Breast epithelium (tissue), 4 donors: ENCODE measurements around the gene COMMD6. TPM values are rescaled to one million over a fixed set of nuclear protein-coding genes. Genes with fewer than 3 reads are reported as not detected.
"Not testable (repeated sequence)": the region's sequence is repeated elsewhere in the genome, so short reads cannot be mapped to it uniquely, and the experiment has no call there.

ENCODE experiments used
- DNase-seq, 2 donors: peaks; one replicate each; pipeline ENCODE4 v3.0.0-alpha.2; 2019; ENCODE audit warnings: low spot score in 2 of 2
- H3K27ac ChIP-seq, 2 donors: fragments of 200-600 bp; sonication (generic) in 1 of 2; one replicate each; pipeline ENCODE4 v1.5.1; 2016 to 2019; ENCODE audit warnings: mild to moderate bottlenecking in 1 of 2
- H3K27me3 ChIP-seq, 2 donors: fragments of 200-600 bp; sonication (generic) in 1 of 2; one replicate each; pipeline versions ENCODE4 v1.5.1 to v1.6.0; 2017 to 2019; ENCODE audit warnings: control low read depth in 1 of 2, mild to moderate bottlenecking in 1 of 2
- H3K36me3 ChIP-seq: fragments of 200-600 bp; one replicate; pipeline ENCODE4 v1.5.1; 2019
- H3K4me1 ChIP-seq, 2 donors: fragments of 200-600 bp; sonication (generic); one replicate each; pipeline ENCODE4 v1.5.1; 2016 to 2019; ENCODE audit warnings: control low read depth in 1 of 2
- H3K4me3 ChIP-seq, 3 donors: fragments of 200-600 bp; sonication (generic); 1 replicate in 2 of 3; 2 replicates in 1 of 3; pipeline ENCODE4 v1.5.1; 2016 to 2019; ENCODE audit warnings: mild to moderate bottlenecking in 3 of 3, moderate library complexity in 2 of 3
- H3K9me3 ChIP-seq, 2 donors: fragments of 200-600 bp; sonication (generic) in 1 of 2; one replicate each; pipeline ENCODE4 v1.5.1; 2016 to 2019; ENCODE audit warnings: control low read depth in 1 of 2
- POLR2A ChIP-seq: fragments of 450-650 bp; IDR thresholded peaks from one replicate; pipeline ENCODE4 v1.6.1; 2016; ENCODE audit warnings: antibody characterized with exemption, mild to moderate bottlenecking, moderate library complexity
- POLR2AphosphoS5 ChIP-seq, 3 donors: sonication (generic); formaldehyde crosslinking; IDR thresholded peaks; one replicate each; pipeline ENCODE4 v1.6.1; 2017; ENCODE audit warnings: antibody characterized with exemption in 3 of 3
- intact Hi-C: fragments of 100-400 bp; cut with DNase I; formaldehyde crosslinking; loops from one replicate; pipeline ENCODE4 v1.15.1; 2023; ENCODE audit warnings: low total_unique reads
- total RNA-seq, 3 donors: library from RNA; depleted of rRNA; stranded (reverse); fragments of >200 nt; gene quantifications; one replicate each; pipeline ENCODE4 v1.1.0, GENCODE V29; 2016
- TF ChIP-seq, protein P1 (sequence below), 3 donors: fragments of 450-650 bp; IDR thresholded peaks; one replicate each; pipeline ENCODE4 v1.5.1; 2016 to 2017; ENCODE audit warnings: antibody characterized with exemption in 3 of 3, mild to moderate bottlenecking in 3 of 3, moderate library complexity in 3 of 3

The COMMD6 gene
- total RNA-seq, 3 donors from 2014 or later: 43.6 to 93.2 (median 47.7) TPM

DNA sequence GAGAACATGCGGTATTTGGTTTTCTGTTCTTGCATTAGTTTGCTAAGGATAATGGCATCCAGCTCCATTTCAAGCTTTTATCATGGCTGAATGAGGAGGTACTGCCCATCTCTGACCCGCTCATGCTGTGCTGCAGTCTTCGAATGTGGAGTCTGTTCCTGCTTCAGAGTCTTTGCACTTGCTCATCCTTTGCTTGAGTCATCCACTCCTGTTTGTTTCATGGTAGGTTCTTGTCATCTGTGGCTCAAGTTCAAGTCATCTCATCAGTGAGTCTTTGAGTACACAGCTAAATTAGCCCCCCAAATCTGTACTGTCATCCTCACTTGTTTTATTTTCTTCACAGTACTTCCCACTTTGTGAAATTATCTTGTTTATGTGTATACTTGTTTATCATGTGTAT is 17.3 kb upstream of the COMMD6 start:
- intact Hi-C loops: no loop called here
- no peak overlapping the region for H3K27ac ChIP-seq
- H3K4me1 ChIP-seq: peaks cover 0 to 10% of the 10 kb centered on the region in 2 donors
- H3K9me3 ChIP-seq: no peaks in the 10 kb centered on the region
- no peak overlapping the region for H3K4me3 ChIP-seq
- DNase-seq: no peak
- TF ChIP-seq POLR2A (no peak), POLR2AphosphoS5 (IDR thresholded peaks at IDR 0.05) (no peak)
- TF ChIP-seq, protein P1, sequence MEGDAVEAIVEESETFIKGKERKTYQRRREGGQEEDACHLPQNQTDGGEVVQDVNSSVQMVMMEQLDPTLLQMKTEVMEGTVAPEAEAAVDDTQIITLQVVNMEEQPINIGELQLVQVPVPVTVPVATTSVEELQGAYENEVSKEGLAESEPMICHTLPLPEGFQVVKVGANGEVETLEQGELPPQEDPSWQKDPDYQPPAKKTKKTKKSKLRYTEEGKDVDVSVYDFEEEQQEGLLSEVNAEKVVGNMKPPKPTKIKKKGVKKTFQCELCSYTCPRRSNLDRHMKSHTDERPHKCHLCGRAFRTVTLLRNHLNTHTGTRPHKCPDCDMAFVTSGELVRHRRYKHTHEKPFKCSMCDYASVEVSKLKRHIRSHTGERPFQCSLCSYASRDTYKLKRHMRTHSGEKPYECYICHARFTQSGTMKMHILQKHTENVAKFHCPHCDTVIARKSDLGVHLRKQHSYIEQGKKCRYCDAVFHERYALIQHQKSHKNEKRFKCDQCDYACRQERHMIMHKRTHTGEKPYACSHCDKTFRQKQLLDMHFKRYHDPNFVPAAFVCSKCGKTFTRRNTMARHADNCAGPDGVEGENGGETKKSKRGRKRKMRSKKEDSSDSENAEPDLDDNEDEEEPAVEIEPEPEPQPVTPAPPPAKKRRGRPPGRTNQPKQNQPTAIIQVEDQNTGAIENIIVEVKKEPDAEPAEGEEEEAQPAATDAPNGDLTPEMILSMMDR (IDR thresholded peaks at IDR 0.05): no peak
- H3K27me3 ChIP-seq: no peaks in the 10 kb centered on the region
- no peaks in the 10 kb centered on the region for H3K36me3 ChIP-seq

DNA sequence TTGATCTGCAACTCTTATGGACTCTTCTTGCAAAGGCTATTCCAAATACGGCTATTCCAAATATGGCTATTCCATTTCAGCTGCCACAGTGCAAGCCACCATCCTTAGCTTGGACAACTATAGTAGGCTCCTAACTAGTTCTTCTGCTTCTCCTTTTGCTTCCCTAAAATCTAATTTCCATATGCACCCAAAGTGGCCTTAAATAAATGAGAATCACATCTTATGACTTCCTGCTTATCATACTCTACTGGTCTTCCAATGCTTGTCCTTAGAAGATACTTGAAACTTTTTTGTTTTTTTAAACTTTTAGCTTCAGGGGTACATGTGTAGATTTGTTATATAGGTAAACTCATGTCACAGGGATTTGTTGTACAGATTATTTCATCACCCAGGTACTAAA is 16.8 kb upstream of the COMMD6 start:
- H3K9me3 ChIP-seq: no peaks in the 10 kb centered on the region
- H3K27me3 ChIP-seq: no peaks in the 10 kb centered on the region
- no peak for DNase-seq
- H3K4me1 ChIP-seq: peaks cover 0 to 10% of the 10 kb centered on the region in 2 donors
- H3K27ac ChIP-seq: no peak overlapping the region
- TF ChIP-seq POLR2AphosphoS5 (IDR thresholded peaks at IDR 0.05): no peak
- no peak for TF ChIP-seq POLR2A
- TF ChIP-seq, protein P1 (IDR thresholded peaks at IDR 0.05): no peak
- no peaks in the 10 kb centered on the region for H3K36me3 ChIP-seq
- no peak overlapping the region for H3K4me3 ChIP-seq
- intact Hi-C loops: no loop called here

DNA sequence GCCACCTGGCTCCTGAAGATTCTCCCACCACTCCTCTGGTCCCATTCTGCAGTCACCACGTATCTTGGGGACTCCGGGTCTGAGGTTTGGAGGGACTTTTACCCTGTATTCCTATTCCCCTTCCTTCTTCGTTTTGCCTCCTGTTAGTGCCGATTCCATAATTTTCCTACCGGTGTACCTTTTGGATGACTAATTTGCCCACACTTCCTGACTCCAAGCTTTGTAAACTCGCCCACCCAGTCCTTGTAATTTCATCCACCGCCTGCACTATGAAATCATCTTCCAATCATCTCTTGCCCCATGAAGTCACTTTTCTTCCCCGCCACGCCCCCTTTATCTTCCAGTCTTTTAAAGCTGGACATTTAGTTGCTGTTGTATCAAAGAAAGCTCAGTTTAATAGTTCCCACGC is 12.5 kb upstream of the COMMD6 start:
- intact Hi-C loops: no loop called here

DNA sequence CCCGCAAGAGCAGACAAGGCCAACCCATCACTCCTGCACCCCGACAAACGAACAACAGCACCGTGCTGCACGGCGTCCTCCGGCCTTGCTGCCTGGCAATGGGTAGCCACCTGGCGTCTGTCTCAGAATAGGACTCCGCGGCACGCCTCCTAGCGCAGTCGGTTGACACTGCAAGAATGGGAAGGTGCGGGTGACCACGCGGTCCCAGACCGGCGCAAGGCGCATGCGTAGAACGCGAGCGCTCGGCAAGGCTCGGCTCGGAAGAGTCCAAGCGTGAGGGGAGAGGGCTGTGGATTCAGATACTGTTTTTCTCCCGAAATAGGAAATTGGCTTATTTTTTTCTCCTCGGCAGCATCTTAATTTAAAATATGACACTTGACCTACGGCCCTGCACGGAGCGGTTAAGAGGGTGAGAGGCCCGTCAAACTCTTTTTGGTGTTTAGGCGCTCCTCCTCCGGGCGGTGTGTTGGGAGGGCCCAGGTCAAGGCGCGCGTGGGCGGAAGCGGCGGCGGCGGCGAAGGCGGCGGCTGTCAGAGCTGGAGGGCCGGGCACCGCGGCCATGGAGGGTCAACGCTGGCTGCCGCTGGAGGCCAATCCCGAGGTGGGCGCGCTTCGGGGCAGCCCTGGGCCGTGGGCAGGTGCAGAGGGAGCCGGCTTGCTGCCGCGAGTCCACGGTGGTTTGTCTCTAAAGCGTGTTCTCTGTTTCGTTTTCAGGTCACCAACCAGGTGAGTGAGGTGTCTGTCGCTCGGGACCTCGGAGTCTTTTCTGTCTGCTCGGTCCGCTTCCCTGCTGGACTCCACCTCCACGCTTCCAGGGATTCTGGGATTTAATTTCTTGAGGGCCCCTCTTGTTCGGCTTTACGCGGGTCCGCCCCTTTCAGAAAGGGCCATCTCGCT is 11.9 kb upstream of the COMMD6 start, which contains the start of gene UCHL3:
UCHL3 (plus strand) TSS at position 530 of the 897 bp plus-strand sequence; CDS start at position 560, 30 bp downstream.
- no peaks in the 10 kb centered on the region for H3K36me3 ChIP-seq
- no peaks in the 10 kb centered on the region for H3K27me3 ChIP-seq
- H3K4me1 ChIP-seq: peaks cover 0 to 10% of the 10 kb centered on the region in 2 donors
- peak within 1 kb of the TSS; percentile 88 to 91 for H3K27ac ChIP-seq
- no peak for TF ChIP-seq POLR2A
- peak; percentile 12 to 74 (median 62) for TF ChIP-seq POLR2AphosphoS5 (IDR thresholded peaks at IDR 0.05)
- TF ChIP-seq, protein P1 (IDR thresholded peaks at IDR 0.05): peak; percentile 84 to 95 (median 88)
- no peaks in the 10 kb centered on the region for H3K9me3 ChIP-seq
- H3K4me3 ChIP-seq: peak within 1 kb of the TSS; percentile 84 to 92 (median 91)
- intact Hi-C loops: no loop called here
- peak; percentile 91 to 96 for DNase-seq

More for the DNA sequence above, 12.5 kb upstream of the COMMD6 start:
- peaks cover 0 to 10% of the 10 kb centered on the region in 2 donors for H3K4me1 ChIP-seq
- no peak for TF ChIP-seq POLR2A
- TF ChIP-seq POLR2AphosphoS5 (IDR thresholded peaks at IDR 0.05): no peak
- TF ChIP-seq, protein P1 (IDR thresholded peaks at IDR 0.05): no peak
- peak overlapping the region; percentile 84 to 92 (median 91) for H3K4me3 ChIP-seq
- H3K27me3 ChIP-seq: no peaks in the 10 kb centered on the region
- H3K36me3 ChIP-seq: no peaks in the 10 kb centered on the region
- peak overlapping the region; percentile 88 to 91 for H3K27ac ChIP-seq
- no peaks in the 10 kb centered on the region for H3K9me3 ChIP-seq
- DNase-seq: peak in 1 of 2 donors; percentile 46

DNA sequence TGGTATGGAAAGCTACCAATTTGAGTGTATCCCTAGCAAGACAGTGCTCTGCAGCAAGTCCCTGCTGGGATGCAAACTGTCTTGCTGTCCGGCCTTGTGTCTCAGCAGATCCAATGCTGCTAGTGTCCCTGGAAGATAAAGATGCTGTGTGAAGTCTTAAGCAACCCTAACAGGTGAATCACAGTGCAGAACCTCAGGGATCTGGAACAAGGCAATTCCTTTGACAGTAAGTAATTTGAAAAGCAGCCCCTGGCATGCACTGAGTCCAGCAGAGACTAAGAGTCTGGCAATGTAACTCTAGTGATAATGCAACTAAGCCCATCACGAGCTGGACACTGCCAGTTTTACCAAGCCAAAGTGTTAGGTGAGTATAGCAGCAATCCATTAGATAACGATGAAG is 10.3 kb upstream of the COMMD6 start:
- DNase-seq: no peak
- Histone ChIP-seq H3K36me3 (no peaks in the 10 kb centered on the region), H3K4me3 (no peak overlapping the region), H3K27ac (no peak overlapping the region), H3K27me3 (no peaks in the 10 kb centered on the region), H3K9me3 (no peaks in the 10 kb centered on the region), H3K4me1 (peaks cover 0 to 10% of the 10 kb centered on the region in 2 donors)
- TF ChIP-seq, protein P1 (IDR thresholded peaks at IDR 0.05): no peak
- TF ChIP-seq POLR2AphosphoS5 (IDR thresholded peaks at IDR 0.05) (no peak), POLR2A (no peak)
- intact Hi-C loops: no loop called here

DNA sequence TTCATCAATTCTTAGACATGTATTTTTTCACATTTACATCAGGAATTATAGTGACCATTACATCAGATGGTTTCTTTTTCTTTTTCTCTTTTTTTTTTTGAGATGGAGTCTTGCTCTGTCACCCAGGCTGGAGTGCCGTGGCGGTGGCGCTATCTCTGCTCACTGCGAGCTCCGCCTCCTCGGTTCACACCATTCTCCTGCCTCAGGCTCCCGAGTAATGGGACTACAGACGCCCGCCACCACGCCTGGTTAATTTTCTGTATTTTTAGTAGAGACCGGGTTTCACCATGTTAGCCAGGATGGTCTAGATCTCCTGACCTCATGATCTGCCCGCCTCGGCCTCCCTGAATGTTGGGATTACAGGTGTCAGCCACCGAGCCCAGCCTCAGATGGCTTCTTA is 7.7 kb upstream of the COMMD6 start:
- H3K4me1 ChIP-seq, H3K4me3 ChIP-seq, H3K9me3 ChIP-seq, intact Hi-C loops, H3K27me3 ChIP-seq, DNase-seq, H3K27ac ChIP-seq, H3K36me3 ChIP-seq: not testable (repeated sequence)
